ENCODE measurements around the gene UTP4.
"Not testable (repeated sequence)": the region's sequence is repeated elsewhere in the genome, so short reads cannot be mapped to it uniquely, and the experiment has no call there.

UTP4 gene

DNA sequence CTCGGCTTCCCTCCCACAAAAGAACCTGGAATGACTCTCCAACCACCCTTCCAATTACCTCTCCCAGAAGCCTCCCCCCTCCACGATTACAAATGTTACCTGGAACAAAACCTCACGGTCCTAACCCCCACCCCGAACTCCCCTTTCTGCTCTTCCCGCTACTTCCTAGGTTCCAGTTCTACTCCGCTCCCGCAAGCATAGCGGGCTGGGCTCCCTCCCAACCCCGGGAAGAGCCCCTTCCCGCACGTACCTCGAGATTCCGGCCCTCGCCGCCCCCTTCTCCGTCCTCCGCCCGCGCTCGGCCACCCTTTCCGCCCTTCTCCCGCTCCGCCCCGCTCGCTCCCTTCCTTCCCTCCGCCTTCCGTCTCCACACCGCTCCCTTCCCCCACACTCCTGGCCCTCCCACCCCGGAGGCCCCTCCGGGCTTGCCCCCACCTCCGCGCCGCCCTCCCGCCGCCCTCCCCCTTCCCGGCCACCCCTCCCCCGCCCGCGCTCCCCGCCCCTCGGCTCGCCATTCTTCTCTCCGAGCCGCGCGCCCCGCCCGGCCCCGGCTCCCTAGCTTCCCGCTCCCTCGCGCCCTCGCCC, 518 bp upstream of the UTP4 start:
- peak; percentile 60 to 84 (median 76) for DNase-seq

DNA sequence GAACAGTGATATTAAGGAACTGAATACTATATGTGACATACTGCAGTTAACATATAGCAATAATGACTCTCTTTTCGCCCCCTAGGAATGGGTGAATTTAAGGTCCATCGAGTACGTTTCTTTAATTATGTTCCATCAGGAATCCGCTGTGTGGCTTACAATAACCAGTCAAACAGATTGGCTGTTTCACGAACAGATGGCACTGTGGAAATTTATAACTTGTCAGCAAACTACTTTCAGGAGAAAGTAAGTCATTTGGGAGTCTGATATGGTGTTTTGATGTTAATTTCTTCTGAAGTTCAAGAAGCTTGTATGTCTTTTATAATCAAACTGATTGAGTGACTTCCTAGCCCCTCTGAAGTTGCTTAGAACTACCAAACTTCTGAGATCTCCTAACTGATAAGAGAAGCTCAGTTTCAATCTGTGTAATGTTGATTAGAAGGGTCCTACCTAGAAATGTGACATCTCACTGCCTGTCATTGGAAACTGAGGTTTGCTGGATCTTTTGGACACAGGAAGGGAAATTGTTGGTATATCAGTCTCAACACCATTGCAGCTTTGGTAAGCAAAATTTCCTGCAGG, 1.0 kb downstream of the UTP4 start:
- peak in 1 of 4 experiments; percentile 16 for DNase-seq

GRCh38 chr16:69138608-69139007, 6.2 kb downstream of the UTP4 start:
- no peak for DNase-seq

- not testable (repeated sequence) for DNase-seq
Observed at GRCh38 chr16:69139464-69139863, 7.0 kb downstream of the UTP4 start.

- no peak for DNase-seq
Observed at GRCh38 chr16:69141014-69141413, 8.6 kb downstream of the UTP4 start.

GRCh38 chr16:69141936-69142335, 9.5 kb downstream of the UTP4 start:
- no peak for DNase-seq

DNA sequence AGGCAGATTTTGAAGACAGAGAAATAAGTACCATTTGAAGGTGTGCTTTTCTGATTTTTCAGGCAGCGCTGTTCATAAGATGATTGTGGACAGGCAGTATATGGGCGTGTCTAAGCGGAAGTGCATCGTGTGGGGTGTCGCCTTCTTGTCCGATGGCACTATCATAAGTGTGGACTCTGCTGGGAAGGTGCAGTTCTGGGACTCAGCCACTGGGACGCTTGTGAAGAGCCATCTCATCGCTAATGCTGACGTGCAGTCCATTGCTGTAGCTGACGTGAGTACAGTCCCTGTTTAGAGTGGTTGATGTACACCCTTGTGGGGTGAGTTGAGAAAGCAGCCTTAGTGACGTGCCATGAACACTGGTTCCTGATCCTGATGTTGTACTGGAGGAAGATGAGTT, 10.7 kb downstream of the UTP4 start:
- DNase-seq = no peak

GRCh38 chr16:69145658-69146057, 13.2 kb downstream of the UTP4 start:
- DNase-seq = no peak

- DNase-seq = not testable (repeated sequence)
Observed at GRCh38 chr16:69149621-69150020, 17.2 kb downstream of the UTP4 start.

- peak; percentile 76 to 89 (median 83) for DNase-seq
Observed at GRCh38 chr16:69150146-69150865, 17.9 kb downstream of the UTP4 start.

DNA sequence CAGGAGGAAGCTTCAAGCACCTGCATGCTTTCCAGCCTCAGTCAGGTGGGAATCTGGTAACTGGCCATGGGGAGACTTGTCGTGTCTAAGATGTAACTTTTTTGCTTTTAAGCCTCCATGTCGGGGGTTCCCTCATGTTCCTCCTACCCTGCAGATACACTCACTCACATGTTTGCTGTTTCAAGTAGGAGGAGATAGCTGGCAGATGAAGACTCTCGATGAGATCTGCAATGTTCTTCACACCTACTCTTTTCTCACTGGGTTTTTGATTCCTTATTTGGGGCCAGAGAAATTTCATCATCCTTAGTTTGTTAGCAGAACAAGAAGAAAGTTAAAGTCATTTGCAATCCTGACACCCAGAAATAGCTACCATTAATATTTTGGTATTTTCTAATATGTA, 24.7 kb downstream of the UTP4 start:
- peak; percentile 18 to 72 (median 54) for DNase-seq

DNA sequence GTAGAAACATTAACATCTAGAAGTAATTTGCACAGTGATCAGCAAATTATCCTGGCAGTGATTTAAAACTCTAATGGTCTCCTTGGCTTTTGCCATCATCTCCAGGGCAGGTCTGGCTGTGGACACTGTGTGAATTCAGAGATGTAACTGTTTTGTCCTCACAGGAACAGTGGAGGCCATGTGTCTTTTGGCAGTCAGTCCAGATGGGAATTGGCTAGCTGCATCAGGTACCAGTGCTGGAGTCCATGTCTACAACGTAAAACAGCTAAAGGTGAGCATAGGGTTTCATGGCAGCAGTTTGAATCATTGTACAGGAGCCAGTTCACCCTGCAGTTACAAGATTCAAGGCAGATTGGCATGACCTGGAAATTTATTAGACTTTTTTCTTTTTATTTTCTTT, 27.7 kb downstream of the UTP4 start:
- DNase-seq = no peak

GRCh38 chr16:69165584-69165983, 33.1 kb downstream of the UTP4 start:
- no peak for DNase-seq

- DNase-seq = peak; percentile 57 to 83 (median 76)
Observed at GRCh38 chr16:69166221-69166833, 33.9 kb downstream of the UTP4 start.

DNA sequence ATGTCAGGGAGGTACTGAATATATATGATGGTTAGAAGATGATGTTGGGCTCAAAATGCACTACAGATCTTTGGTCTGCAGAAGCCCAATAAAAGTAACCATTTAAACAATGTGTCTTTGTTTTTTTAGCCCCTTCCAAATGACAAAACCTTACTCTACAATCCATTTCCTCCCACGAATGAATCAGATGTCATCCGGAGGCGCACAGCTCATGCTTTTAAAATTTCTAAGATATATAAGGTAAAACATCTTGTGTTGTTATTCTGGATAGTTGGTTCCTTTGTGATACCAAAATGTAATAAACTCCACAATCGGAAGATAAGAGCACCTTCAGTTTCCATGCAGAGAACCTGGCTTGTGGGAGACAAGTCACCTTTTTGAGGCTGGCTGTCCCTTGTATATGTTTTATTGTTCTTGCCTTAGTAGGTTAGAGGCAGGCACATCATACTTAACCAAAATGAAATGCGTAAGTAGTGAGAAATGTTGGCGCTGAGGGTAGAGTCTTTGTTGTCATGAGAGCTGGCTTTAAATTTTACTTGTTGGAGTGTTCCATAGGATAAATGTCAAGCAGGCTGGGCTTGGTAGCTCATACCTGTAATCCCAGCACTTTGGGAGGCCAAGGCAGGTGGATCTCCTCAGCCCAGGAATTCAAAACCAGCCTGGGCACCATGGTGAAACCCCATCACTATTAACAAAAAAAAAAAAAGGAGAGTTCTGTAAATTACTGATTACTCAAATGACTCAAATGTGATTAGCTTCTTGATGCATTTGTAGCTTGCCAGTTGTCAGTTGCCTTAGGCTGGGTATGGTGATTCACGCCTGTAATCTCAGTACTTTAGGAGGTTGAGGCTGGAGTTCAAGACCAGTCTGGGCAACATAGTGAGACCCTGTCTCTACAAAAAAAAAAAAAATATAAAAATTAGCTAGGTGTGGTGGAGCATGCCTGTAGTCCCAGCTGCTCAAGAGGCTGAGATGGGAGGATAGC, 34.8 kb downstream of the UTP4 start:
- no peak for DNase-seq

GRCh38 chr16:69169051-69169450, 36.6 kb downstream of the UTP4 start:
- no peak for DNase-seq

- no peak for DNase-seq
Observed at GRCh38 chr16:69169607-69170352, 37.3 kb downstream of the UTP4 start.

- peak; percentile 45 to 87 (median 68) for DNase-seq
Observed at GRCh38 chr16:69171325-69172084, 39.1 kb downstream of the UTP4 start.

GRCh38 chr16:69176033-69176800, 43.8 kb downstream of the UTP4 start:
- DNase-seq = no peak
